ENCODE data around the gene OCEL1. TPM values are rescaled to one million over a fixed set of nuclear protein-coding genes. Genes with fewer than 3 reads are reported as not detected.

Gene OCEL1
- total and polyA plus RNA-seq, 2 of the 13 experiments (the other 11 are each of a cell fraction or from before 2014, with no cell fraction given) = 10.6 to 17.2 TPM

DNA sequence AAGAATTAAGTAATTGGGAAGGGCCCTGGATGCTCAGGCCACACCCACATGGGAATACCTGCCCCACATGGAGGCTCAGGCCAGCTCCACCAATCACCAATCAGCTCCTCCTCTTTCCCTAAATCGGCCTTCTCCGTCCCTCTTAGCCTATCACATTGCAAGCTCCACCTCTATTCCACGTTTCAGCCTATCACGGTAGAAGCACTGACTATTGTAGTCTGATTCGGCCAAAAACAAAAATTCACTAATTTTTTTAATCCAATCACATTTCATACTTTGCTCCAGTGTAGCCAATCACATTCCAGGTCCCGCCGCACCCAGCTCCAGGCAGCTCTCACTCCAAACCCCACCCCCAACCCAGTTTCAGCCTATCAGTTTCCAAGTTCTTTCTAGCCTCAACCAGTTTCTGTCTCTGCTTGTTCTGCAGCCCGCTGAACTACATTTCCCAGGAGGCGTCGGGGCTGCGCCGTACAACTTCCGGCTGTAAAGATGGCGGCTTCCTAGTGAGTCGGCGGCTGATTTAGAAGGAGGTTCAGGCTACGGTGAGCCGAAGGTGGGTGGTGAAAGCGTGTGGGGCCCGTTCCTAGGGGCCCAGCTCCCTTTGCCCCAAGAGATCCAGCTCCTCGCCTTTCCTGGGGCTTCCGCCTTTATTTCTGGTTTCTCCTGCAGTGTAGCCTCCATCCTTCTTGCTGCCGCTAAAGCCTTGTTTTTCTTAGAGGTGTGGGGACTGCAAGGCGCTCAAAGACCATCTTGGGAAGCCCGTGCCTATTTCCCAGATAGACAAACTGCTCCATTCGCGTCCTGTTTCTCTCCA is 41.2 kb downstream of the OCEL1 start, which contains the start of gene BABAM1 (continued):
- TF ChIP-seq NFIB (CRISPR knock-in tag; IDR thresholded peaks at IDR 0.05; ENCODE audit: borderline replicate concordance) (no peak), ZNF629 (CRISPR knock-in tag; conservative IDR thresholded peaks at IDR 0.05) (no peak), NFE2 (CRISPR knock-in tag; IDR thresholded peaks at IDR 0.05) (no peak), PRMT3 (CRISPR knock-in tag; IDR thresholded peaks at IDR 0.05; ENCODE audit: borderline replicate concordance, low read depth) (no peak), MBNL3 (CRISPR knock-in tag; conservative IDR thresholded peaks at IDR 0.05) (no peak), PITX1 (CRISPR knock-in tag; IDR thresholded peaks at IDR 0.05) (no peak; the same call in 1 of the 2 replicates), PATZ1 (CRISPR knock-in tag; IDR thresholded peaks at IDR 0.05) (0 out of 2 replicates have a peak, but pooled peaks have one; percentile 15), ZNF709 (CRISPR knock-in tag; IDR thresholded peaks at IDR 0.05) (no peak), HOXA9 (CRISPR knock-in tag; IDR thresholded peaks at IDR 0.05; ENCODE audit: borderline replicate concordance) (no peak), ZNF607 (CRISPR knock-in tag; IDR thresholded peaks at IDR 0.05; ENCODE audit: borderline replicate concordance) (0 out of 2 replicates have a peak, but pooled peaks have one; percentile 36), DNMT3B (CRISPR knock-in tag; conservative IDR thresholded peaks at IDR 0.05) (0 out of 2 replicates have a peak, but pooled peaks have one; percentile 70), CAMTA2 (CRISPR knock-in tag; IDR thresholded peaks at IDR 0.05; ENCODE audit: borderline replicate concordance) (no peak), ZNF44 (CRISPR knock-in tag; IDR thresholded peaks at IDR 0.05) (no peak), BRD4 (CRISPR knock-in tag; IDR thresholded peaks at IDR 0.05) (no peak), CENPT (CRISPR knock-in tag; IDR thresholded peaks at IDR 0.05; ENCODE audit: low read depth) (no peak), ZNF510 (CRISPR knock-in tag; IDR thresholded peaks at IDR 0.05; ENCODE audit: low read depth) (peak; percentile 34; the same call in 1 of the 2 replicates), ZBTB2 (CRISPR knock-in tag; IDR thresholded peaks at IDR 0.05; ENCODE audit: low read depth) (no peak), CENPX (CRISPR knock-in tag; IDR thresholded peaks at IDR 0.05) (no peak)
- TF ChIP-seq, protein P1, sequence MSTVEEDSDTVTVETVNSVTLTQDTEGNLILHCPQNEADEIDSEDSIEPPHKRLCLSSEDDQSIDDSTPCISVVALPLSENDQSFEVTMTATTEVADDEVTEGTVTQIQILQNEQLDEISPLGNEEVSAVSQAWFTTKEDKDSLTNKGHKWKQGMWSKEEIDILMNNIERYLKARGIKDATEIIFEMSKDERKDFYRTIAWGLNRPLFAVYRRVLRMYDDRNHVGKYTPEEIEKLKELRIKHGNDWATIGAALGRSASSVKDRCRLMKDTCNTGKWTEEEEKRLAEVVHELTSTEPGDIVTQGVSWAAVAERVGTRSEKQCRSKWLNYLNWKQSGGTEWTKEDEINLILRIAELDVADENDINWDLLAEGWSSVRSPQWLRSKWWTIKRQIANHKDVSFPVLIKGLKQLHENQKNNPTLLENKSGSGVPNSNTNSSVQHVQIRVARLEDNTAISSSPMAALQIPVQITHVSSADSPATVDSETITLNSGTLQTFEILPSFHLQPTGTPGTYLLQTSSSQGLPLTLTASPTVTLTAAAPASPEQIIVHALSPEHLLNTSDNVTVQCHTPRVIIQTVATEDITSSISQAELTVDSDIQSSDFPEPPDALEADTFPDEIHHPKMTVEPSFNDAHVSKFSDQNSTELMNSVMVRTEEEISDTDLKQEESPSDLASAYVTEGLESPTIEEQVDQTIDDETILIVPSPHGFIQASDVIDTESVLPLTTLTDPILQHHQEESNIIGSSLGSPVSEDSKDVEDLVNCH (CRISPR knock-in tag; IDR thresholded peaks at IDR 0.05) = no peak
- TF ChIP-seq, protein P2, sequence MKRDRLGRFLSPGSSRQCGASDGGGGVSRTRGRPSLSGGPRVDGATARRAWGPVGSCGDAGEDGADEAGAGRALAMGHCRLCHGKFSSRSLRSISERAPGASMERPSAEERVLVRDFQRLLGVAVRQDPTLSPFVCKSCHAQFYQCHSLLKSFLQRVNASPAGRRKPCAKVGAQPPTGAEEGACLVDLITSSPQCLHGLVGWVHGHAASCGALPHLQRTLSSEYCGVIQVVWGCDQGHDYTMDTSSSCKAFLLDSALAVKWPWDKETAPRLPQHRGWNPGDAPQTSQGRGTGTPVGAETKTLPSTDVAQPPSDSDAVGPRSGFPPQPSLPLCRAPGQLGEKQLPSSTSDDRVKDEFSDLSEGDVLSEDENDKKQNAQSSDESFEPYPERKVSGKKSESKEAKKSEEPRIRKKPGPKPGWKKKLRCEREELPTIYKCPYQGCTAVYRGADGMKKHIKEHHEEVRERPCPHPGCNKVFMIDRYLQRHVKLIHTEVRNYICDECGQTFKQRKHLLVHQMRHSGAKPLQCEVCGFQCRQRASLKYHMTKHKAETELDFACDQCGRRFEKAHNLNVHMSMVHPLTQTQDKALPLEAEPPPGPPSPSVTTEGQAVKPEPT (CRISPR knock-in tag; IDR thresholded peaks at IDR 0.05; ENCODE audit: low read depth) = no peak
- TF ChIP-seq, protein P3, sequence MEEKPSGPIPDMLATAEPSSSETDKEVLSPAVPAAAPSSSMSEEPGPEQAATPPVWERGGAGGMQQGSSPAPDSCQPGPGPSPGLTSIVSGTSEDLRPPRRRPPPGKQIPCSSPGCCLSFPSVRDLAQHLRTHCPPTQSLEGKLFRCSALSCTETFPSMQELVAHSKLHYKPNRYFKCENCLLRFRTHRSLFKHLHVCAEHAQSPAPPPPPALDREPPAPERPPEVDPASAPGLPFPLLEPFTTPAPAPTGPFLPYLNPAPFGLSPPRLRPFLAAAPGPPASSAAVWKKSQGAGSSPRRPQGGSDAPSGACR (CRISPR knock-in tag; IDR thresholded peaks at IDR 0.05) = no peak

Measured in HepG2 (cell line).